Adrenal gland (tissue), 12 donors: ENCODE data around the gene NLRP6. TPM values are rescaled to one million over a fixed set of nuclear protein-coding genes. Genes with fewer than 3 reads are reported as not detected.
"Not testable (repeated sequence)": the region's sequence is repeated elsewhere in the genome, so short reads cannot be mapped to it uniquely, and the experiment has no call there.

Source experiments
- DNase-seq, 7 donors: peaks; one replicate each; pipeline ENCODE4 v3.0.0-alpha.2; 2019 to 2020
- H3K27ac ChIP-seq, 5 donors: fragments of 200-600 bp; sonication (generic) in 4 of 5; 1 replicate in 3 of 5; 2 replicates in 2 of 5; pipeline versions ENCODE4 v1.5.1 to v1.8.0; 2016 to 2020; ENCODE audit warnings: mild to moderate bottlenecking in 1 of 5
- H3K27me3 ChIP-seq: fragments of 200-600 bp; 2 replicates; pipeline ENCODE4 v1.8.0; 2021
- H3K36me3 ChIP-seq, 2 donors: fragments of 200-600 bp; replicated peaks in 1 of 2; 1 replicate in 1 of 2; 2 replicates in 1 of 2; pipeline versions ENCODE4 v1.5.1 to v1.8.0; 2018 to 2022
- H3K4me1 ChIP-seq, 2 donors: fragments of 200-600 bp; replicated peaks in 1 of 2; 1 replicate in 1 of 2; 2 replicates in 1 of 2; pipeline versions ENCODE4 v1.5.1 to v1.8.0; 2018 to 2021
- H3K4me3 ChIP-seq, 4 donors: fragments of 200-600 bp; sonication (generic) in 3 of 4; one replicate each; pipeline ENCODE4 v1.5.1; 2016 to 2018
- H3K9me3 ChIP-seq, 3 donors: fragments of 200-600 bp; sonication (generic) in 1 of 3; replicated peaks in 1 of 3; 1 replicate in 2 of 3; 2 replicates in 1 of 3; pipeline versions ENCODE4 v1.5.1 to v1.8.0; 2016 to 2021
- CTCF ChIP-seq, 6 experiments: fragments of 450-650 bp in 4 of 6; fragments of 200-600 bp in 2 of 6; sonication (generic) in 1 of 6; IDR thresholded peaks; 1 replicate in 5 of 6; 2 replicates in 1 of 6; pipeline versions ENCODE4 v1.5.1 to v1.8.0; 2016 to 2021; ENCODE audit warnings: antibody characterized with exemption in 6 of 6, mild to moderate bottlenecking in 2 of 6, moderate library complexity in 1 of 6
- POLR2A ChIP-seq, 2 donors: fragments of 450-650 bp; IDR thresholded peaks; one replicate each; pipeline ENCODE4 v1.6.1; 2017; ENCODE audit warnings: antibody characterized with exemption in 2 of 2, mild to moderate bottlenecking in 2 of 2, moderate library complexity in 1 of 2
- WGBS, 4 donors: extraction: QIAGEN DNeasy Blood & Tissue Kit in 2 of 4; methylation state at CpG; one replicate each; pipeline versions ENCODE4 v1.1.5 to v1.1.7; 2013 to 2017; 5-methylcytosine and 5-hydroxymethylcytosine counted together
- intact Hi-C, 2 donors: fragments of 100-400 bp; cut with DNase I; formaldehyde crosslinking; loops; one replicate each; pipeline versions ENCODE4 v1.14.1 to v1.15.0; 2022 to 2023
- polyA plus RNA-seq, 3 donors: library from polyadenylated mRNA; stranded (reverse); fragments of 200-250 nt in 2 of 3; fragments of 350-450 nt in 1 of 3; fragmentation: Illumina TruSeq in 1 of 3; extraction: RNeasy Lipid Tissue Mini Kit (QIAGEN cat#74804) in 1 of 3; gene quantifications; one replicate each; pipeline ENCODE4 v1.2.3, GENCODE V29; 2013 to 2014
- total RNA-seq, 9 donors: library from RNA; depleted of rRNA in 4 of 9; stranded (reverse); fragments of >200 nt in 4 of 9; fragments of 120-200 nt in 1 of 9; fragmentation: NEBNext Ultra II Directional in 1 of 9; extraction: Animal tissue kit (Norgen Biotek cat#: 25700) in 1 of 9; gene quantifications; one replicate each; pipeline versions ENCODE4 v1.1.0 to v1.2.4, GENCODE V29; 2013 to 2023
- donor health status: healthy with polysubstance abuse.
- donor health status: Bipolar disorder and iron deficiency.
- donor health status: DM: yes; HTN: yes; CAD: no.
- donor health status: DM: no; HTN: no; CAD: no.
- donor health status: DM: no; HTN: no; CAD: no.
- donor health status: DM: yes; HTN: yes; CAD: no.

NLRP6 gene
- total and polyA plus RNA-seq, 12 donors = 0.14 to 0.69 (median 0.24) TPM; not detected in 5

DNA sequence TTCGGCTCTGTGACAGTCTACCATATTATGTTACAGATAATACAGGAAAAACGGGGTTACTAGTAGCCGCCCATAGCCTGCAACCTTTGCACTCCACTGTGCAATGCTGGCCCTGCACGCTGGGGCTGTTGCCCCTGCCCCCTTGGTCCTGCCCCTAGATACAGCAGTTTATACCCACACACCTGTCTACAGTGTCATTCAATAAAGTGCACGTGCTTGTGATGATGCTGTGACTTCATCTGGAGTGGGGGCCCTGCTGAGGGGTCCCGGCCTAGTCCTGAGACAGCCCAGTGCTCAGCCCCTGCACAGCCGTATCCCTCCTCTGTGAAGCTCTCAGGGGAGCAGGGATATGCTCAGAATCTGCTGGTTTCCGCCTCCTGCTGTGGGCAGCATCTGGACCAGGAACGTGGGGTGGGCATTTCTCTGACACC is 36.9 kb downstream of the NLRP6 start:
- peak overlapping the region in 2 of 5 donors; percentile 74 to 89 for H3K27ac ChIP-seq
- no peaks in the 10 kb centered on the region for H3K36me3 ChIP-seq
- peak overlapping the region in 1 of 4 donors; percentile 45 for H3K4me3 ChIP-seq
- DNase-seq = no peak
- peaks cover 16% of the 10 kb centered on the region for H3K27me3 ChIP-seq
- H3K9me3 ChIP-seq = no peaks in the 10 kb centered on the region
- intact Hi-C loops = no loop called here
- peaks cover under 1 to 26% of the 10 kb centered on the region in 2 donors for H3K4me1 ChIP-seq
- TF ChIP-seq CTCF (IDR thresholded peaks at IDR 0.05) (no peak), POLR2A (IDR thresholded peaks at IDR 0.05) (no peak)
- 65 to 72% (median 71%) methylated on average over 4 to 9 of the region's 9 CpGs for WGBS, 4 donors

DNA sequence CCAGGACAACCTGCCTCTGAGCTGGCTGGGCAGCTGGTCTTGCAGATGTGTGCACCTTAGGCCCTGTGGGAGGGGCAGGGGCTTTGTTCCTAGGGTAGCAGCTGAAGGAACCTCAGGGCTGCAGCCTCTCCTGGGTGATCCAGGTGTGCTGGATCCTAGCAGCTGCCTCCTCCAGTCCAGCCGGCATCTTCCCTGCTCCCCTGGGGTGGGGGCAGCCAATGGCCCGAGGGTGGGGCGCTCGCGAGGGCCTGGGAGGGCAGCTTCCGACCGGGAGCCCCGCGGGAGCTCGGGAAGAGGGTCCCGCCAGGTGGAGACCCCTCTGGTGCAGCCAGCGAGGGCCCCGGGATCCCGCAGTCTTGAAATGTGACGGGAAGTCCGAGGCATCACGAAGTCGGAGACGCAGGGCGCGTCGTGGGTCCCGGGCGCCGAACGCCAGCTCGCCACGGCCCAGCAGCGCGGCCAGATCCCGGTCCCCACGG is 37.3 kb downstream of the NLRP6 start:
- H3K27ac ChIP-seq = peak overlapping the region in 4 of 5 donors; percentile 17 to 89 (median 56)
- intact Hi-C loops = no loop called here
- WGBS, 4 donors = 39 to 57% (median 40%) methylated on average over 6 to 32 of the region's 32 CpGs

DNA sequence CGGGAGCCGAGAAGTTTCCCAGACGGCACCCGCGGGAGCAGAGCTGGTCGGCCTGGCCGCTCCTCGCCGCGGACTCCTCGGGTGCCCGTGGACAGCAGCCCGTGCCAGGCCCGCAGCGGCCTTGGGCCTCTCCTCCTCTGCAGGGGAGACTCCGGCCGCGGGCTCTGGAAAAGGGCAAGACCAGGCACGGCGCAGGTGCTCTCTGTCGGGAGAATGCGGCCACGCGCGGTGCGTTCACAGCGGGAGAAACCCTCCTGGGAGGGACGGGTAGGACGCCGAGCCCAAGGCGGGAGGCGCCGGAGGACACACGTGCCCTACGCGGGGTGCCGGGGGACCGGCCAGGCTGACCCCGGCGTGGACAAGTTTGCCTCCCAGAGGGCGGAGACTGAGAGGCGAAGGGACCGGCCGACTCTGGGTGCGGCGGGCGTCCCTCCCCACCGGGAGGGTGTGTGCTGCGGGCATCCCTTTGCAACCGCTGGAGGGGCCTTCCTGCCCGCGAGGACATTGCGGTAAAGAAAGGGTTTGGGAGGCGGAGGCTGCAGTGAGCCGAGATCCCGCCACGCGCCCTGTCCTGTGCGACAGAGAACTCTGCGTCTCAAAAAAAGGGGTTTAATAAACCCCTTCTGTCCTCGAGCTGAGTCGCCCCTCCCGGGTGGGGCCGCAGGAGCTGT is 38.0 kb downstream of the NLRP6 start:
- WGBS, 4 donors = 18 to 53% (median 26%) methylated on average over 8 to 64 of the region's 64 CpGs
- intact Hi-C loops = no loop called here
- Histone ChIP-seq H3K27me3 (peaks cover 16% of the 10 kb centered on the region), H3K36me3 (no peaks in the 10 kb centered on the region), H3K4me3 (peak overlapping the region in 1 of 4 donors; percentile 45), H3K4me1 (peaks cover 3 to 26% of the 10 kb centered on the region in 2 donors), H3K9me3 (no peaks in the 10 kb centered on the region), H3K27ac (peak overlapping the region in 4 of 5 donors; percentile 17 to 89 (median 56))
- peak in 1 of 7 donors; percentile 19 for DNase-seq
- TF ChIP-seq CTCF (IDR thresholded peaks at IDR 0.05) (no peak), POLR2A (IDR thresholded peaks at IDR 0.05) (no peak)

More for the DNA sequence above, 37.3 kb downstream of the NLRP6 start:
- Histone ChIP-seq H3K36me3 (no peaks in the 10 kb centered on the region), H3K4me3 (peak overlapping the region in 1 of 4 donors; percentile 45), H3K9me3 (no peaks in the 10 kb centered on the region), H3K27me3 (peaks cover 16% of the 10 kb centered on the region), H3K4me1 (peaks cover 0 to 26% of the 10 kb centered on the region in 2 donors)
- TF ChIP-seq POLR2A (IDR thresholded peaks at IDR 0.05) (no peak), CTCF (IDR thresholded peaks at IDR 0.05) (no peak)
- DNase-seq = no peak

DNA sequence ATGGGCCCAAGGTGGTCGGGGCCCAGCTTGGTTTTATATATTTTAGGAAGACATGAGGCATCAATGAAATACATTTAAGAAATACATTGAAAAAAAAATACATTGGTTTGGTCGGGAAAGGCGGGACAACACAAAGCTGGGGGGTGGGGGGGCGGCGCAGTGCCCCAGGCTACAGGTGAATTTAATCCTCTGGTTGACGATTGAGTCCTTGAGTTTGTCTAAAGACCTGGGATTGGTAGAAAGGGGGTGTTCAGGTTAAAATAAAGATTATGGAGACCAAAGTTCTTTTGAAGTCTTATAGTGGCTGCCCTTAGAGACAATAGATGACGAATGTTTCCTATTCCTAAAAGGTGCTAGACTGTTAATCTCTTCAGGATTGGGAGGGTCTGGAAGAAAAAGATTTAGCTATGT is 38.7 kb downstream of the NLRP6 start:
- DNase-seq = no peak
- 63 to 71% (median 67%) methylated on average over 7 of the region's 7 CpGs for WGBS, 4 donors
- peak overlapping the region in 1 of 4 donors; percentile 45 for H3K4me3 ChIP-seq
- H3K27me3 ChIP-seq = peaks cover 16% of the 10 kb centered on the region
- peaks cover 3 to 26% of the 10 kb centered on the region in 2 donors for H3K4me1 ChIP-seq
- intact Hi-C loops = no loop called here
- H3K27ac ChIP-seq = peak overlapping the region in 2 of 5 donors; percentile 74 to 89
- no peak for TF ChIP-seq POLR2A (IDR thresholded peaks at IDR 0.05)
- no peak for TF ChIP-seq CTCF (IDR thresholded peaks at IDR 0.05)
- H3K36me3 ChIP-seq = no peaks in the 10 kb centered on the region
- no peaks in the 10 kb centered on the region for H3K9me3 ChIP-seq

DNA sequence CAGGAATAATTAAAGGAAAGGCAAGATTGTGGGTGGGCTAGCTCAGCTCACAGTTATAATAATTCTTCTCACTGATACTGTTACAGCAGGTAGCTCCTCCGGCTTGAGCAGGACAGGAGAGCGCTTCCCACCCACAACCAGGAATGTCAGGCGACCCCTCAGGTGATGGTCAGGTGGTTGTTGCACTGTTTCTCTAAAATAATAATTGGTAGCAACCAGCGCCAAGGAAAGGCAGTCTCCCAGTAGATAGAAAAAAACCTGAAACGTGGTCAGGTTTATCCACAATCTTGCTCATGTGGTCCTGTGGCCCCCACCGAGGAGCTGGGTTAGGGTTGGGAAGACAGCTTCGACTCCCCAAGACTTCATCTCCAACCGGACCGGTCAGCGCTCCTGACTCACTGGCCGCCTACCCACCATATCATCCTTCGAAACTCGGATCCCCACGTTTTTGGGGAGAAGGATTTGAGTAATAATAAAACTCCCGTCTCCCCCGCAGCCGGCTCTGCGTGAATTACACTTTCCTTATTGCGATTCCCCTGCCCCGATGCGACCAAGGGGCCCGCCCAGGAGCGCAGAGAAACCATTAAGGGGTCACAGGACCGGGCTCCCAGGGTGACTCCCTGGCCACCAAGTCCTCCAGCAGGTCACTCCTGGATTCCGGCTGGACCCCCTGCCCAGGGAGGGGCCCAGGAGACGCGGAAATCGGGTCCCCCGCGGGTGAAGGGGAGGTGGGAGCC is 39.6 kb downstream of the NLRP6 start:
- not testable (repeated sequence) for DNase-seq

DNA sequence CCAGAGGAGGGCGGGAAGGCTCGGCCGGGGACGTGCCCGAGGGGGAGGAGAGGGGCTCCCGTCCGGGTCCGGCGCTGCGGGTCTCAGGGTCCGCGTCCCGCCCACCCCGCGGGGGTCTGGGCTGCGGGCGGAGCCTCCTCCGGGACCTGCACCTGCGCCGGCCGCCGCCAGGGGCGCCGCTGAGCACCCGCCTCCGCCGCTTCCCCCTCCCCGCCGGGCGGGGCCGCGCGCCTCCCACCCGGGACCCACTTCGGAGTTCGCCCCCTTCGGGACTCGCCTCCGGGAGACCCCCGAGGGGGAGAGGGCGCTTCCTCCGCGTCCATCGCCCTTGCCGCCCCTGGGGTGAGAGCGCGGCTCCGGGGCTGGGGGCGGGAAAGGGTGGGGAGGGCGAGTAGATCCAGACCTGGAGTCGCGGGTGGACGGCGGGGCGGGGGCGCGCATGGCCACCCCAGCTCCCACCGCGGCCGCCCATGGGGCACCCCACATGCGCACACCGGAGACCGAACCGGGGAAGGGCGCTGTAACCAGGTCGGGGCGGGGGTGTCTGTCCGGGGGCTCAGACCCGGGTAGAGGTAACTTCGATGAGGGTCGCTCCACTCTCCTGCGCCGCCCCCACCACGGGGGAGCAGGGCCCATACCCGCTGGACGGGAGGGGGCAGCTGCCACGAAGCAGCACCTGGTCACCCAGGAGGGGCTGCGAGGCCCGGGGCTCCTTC is 40.4 kb downstream of the NLRP6 start:
- Histone ChIP-seq H3K4me1 (peaks cover 3 to 10% of the 10 kb centered on the region in 2 donors), H3K27ac (peak overlapping the region in 4 of 5 donors; percentile 62 to 100 (median 80)), H3K27me3 (peaks cover 16% of the 10 kb centered on the region), H3K4me3 (peak overlapping the region in 2 of 4 donors; percentile 34 to 90)
- DNase-seq, H3K36me3 ChIP-seq, intact Hi-C loops, H3K9me3 ChIP-seq: not testable (repeated sequence)
- WGBS, 4 donors = 0 to 2% (median 1%) methylated on average over 5 to 13 of the region's 79 CpGs; no CpG with 5 or more reads in 1 of the 4 donors

More for the DNA sequence above, 39.6 kb downstream of the NLRP6 start:
- Histone ChIP-seq H3K27ac (peak overlapping the region in 2 of 5 donors; percentile 38 to 45), H3K4me1 (peaks cover 3 to 18% of the 10 kb centered on the region in 2 donors), H3K4me3 (peak overlapping the region in 1 of 4 donors; percentile 2), H3K27me3 (peaks cover 16% of the 10 kb centered on the region)
- H3K9me3 ChIP-seq, intact Hi-C loops, H3K36me3 ChIP-seq: not testable (repeated sequence)
- 29 to 60% (median 34%) methylated on average over 6 to 16 of the region's 30 CpGs for WGBS, 4 donors
